HUES48 (cell line): Measurements from ENCODE around the gene RPL18A.
"Not testable (repeated sequence)": the region's sequence is repeated elsewhere in the genome, so short reads cannot be mapped to it uniquely, and the experiment has no call there.

Source experiments
- H3K27ac ChIP-seq: one replicate; pipeline ENCODE4 v1.7.0; 2013; ENCODE audit warnings: low read depth, low read length, inconsistent platforms
- H3K27me3 ChIP-seq: 2 replicates; pipeline ENCODE4 v1.6.1; 2013; ENCODE audit warnings: mild to moderate bottlenecking, low read length; ENCODE audit not compliant: control insufficient read depth, insufficient read depth
- H3K36me3 ChIP-seq: 2 replicates; pipeline ENCODE4 v1.6.1; 2013; ENCODE audit warnings: low read length; ENCODE audit not compliant: control insufficient read depth, insufficient read depth
- H3K4me1 ChIP-seq: 2 replicates; pipeline ENCODE4 v1.6.1; 2013; ENCODE audit warnings: mild to moderate bottlenecking, low read length; ENCODE audit not compliant: control insufficient read depth, insufficient read depth
- H3K4me3 ChIP-seq: 2 replicates; pipeline ENCODE4 v1.5.1; 2013; ENCODE audit warnings: mild to moderate bottlenecking, low read depth, low read length
- H3K9ac ChIP-seq: 2 replicates; pipeline ENCODE4 v1.6.1; 2013; ENCODE audit warnings: mild to moderate bottlenecking, low read depth, low read length, moderate library complexity
- H3K9me3 ChIP-seq: 2 replicates; pipeline ENCODE4 v1.6.1; 2013; ENCODE audit warnings: low read length; ENCODE audit not compliant: control insufficient read depth, insufficient read depth

RPL18A gene

GRCh38 chr19:17887221-17887620, 27.5 kb downstream of the RPL18A start:
- not testable (repeated sequence) for H3K4me1 ChIP-seq, H3K27ac ChIP-seq, H3K27me3 ChIP-seq

GRCh38 chr19:17888260-17888659, 28.6 kb downstream of the RPL18A start:
- H3K9ac ChIP-seq: no peak overlapping the region
- no peak overlapping the region for H3K27ac ChIP-seq
- H3K36me3 ChIP-seq: no peaks in the 10 kb centered on the region
- no peaks in the 10 kb centered on the region; the same call in 1 of the 2 replicates for H3K4me1 ChIP-seq
- no peak overlapping the region for H3K4me3 ChIP-seq
- no peaks in the 10 kb centered on the region for H3K9me3 ChIP-seq
- H3K27me3 ChIP-seq: no peaks in the 10 kb centered on the region

More at GRCh38 chr19:17887221-17887620, 27.5 kb downstream of the RPL18A start:
- not testable (repeated sequence) for H3K9me3 ChIP-seq, H3K36me3 ChIP-seq, H3K4me3 ChIP-seq, H3K9ac ChIP-seq

- Histone ChIP-seq H3K27ac (no peak overlapping the region), H3K4me1 (no peaks in the 10 kb centered on the region; the same call in 1 of the 2 replicates), H3K9me3 (no peaks in the 10 kb centered on the region), H3K36me3 (no peaks in the 10 kb centered on the region), H3K9ac (no peak overlapping the region), H3K4me3 (no peak overlapping the region), H3K27me3 (no peaks in the 10 kb centered on the region)
These were observed 30.0 kb downstream of the RPL18A start for GRCh38 chr19:17889609-17890214.

GRCh38 chr19:17893766-17894165, 34.1 kb downstream of the RPL18A start:
- Histone ChIP-seq H3K9ac (no peak overlapping the region), H3K27me3 (no peaks in the 10 kb centered on the region), H3K9me3 (no peaks in the 10 kb centered on the region), H3K36me3 (no peaks in the 10 kb centered on the region), H3K27ac (no peak overlapping the region), H3K4me1 (no peaks in the 10 kb centered on the region; the same call in 1 of the 2 replicates), H3K4me3 (no peak overlapping the region)

DNA sequence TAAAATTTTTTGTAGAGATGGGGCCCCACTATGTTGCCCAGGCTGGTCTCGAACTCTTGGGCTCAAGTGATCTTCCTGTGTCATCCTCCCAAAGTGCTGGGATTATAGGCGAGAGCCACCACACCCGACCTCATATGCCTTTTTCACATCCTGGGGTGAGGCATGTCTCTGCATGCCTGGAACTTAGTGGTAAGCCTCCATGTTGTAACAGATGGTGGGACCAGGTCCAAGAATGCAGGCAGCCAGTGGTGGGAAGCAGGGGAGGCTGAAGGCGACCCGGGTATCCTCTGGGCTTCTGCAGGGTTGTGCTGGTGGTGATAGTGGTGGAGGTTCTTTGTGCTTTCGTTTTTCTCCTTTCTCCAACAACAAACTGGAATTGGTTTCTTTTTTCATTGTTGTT, 43.0 kb downstream of the RPL18A start:
- H3K27me3 ChIP-seq: no peaks in the 10 kb centered on the region
- no peak overlapping the region for H3K4me3 ChIP-seq
- H3K9me3 ChIP-seq: peaks cover 3% of the 10 kb centered on the region; the same call in 1 of the 2 replicates
- no peak overlapping the region for H3K9ac ChIP-seq
- no peaks in the 10 kb centered on the region for H3K36me3 ChIP-seq
- H3K4me1 ChIP-seq: no peaks in the 10 kb centered on the region
- H3K27ac ChIP-seq: no peak overlapping the region

DNA sequence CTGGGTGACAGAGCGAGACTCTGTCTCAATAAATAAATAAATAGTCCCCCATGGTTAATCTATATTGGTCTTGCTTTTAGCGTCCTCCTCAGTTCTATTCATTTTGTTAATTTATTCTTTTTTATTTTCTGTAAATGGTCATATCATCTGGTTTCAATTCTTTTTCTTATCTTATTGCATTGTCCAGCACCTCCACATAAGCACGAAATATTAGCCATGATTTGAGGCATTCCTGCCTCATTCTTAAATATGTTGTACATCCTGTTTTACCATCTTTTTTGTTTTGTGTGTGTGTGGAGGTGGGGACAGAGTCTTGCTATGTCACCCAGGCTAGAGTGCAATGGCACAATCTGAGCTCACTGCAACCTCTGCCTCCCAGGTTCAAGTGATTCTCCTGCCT, 48.5 kb downstream of the RPL18A start:
- Histone ChIP-seq H3K9me3 (peaks cover 7% of the 10 kb centered on the region; the same call in 1 of the 2 replicates), H3K27me3 (no peaks in the 10 kb centered on the region), H3K4me1 (no peaks in the 10 kb centered on the region; the same call in 1 of the 2 replicates), H3K27ac (no peak overlapping the region), H3K36me3 (no peaks in the 10 kb centered on the region), H3K9ac (no peak overlapping the region), H3K4me3 (no peak overlapping the region)

- Histone ChIP-seq H3K27me3 (no peaks in the 10 kb centered on the region), H3K4me1 (no peaks in the 10 kb centered on the region; the same call in 1 of the 2 replicates), H3K36me3 (no peaks in the 10 kb centered on the region), H3K9ac (no peak overlapping the region), H3K27ac (no peak overlapping the region), H3K4me3 (no peak overlapping the region), H3K9me3 (peaks cover 7% of the 10 kb centered on the region; the same call in 1 of the 2 replicates)
These were observed 49.5 kb downstream of the RPL18A start for GRCh38 chr19:17909003-17909732.

DNA sequence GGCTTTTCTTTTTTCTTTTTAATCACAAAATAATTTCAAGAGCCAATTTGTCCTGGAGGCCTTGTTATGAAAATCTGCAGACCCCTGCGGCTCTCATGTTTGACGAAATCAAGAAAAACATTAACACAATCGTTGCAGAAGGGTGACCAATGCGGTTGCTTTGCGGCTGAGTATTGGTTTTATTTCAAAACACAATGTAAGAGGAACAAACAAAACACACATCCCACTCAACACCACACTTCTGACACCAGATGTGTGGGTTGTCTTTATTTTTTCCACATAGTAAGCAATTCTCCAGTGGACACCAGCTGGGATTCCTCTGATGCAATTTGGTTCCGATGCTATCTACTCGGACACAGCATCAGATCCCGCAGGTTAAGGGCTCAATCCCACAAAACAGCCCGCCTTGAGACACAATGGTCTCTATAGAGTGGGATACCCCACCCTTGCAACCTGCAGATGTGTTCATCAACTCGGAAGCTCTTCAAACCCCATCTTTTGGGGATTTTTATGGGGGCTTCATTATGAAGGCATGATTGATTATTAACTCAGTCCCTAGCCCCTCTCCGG, 51.2 kb downstream of the RPL18A start:
- no peaks in the 10 kb centered on the region for H3K27me3 ChIP-seq
- no peaks in the 10 kb centered on the region; the same call in 1 of the 2 replicates for H3K4me1 ChIP-seq
- H3K36me3 ChIP-seq: no peaks in the 10 kb centered on the region
- no peak overlapping the region for H3K4me3 ChIP-seq
- H3K27ac ChIP-seq: no peak overlapping the region
- H3K9ac ChIP-seq: no peak overlapping the region
- peaks cover 7% of the 10 kb centered on the region; the same call in 1 of the 2 replicates for H3K9me3 ChIP-seq
